HEK293T (cell line): ENCODE results near the gene FRMPD1.

Experiments used
- ARNT ChIP-seq: fragments of 450-650 bp; IDR thresholded peaks from 2 replicates; pipeline ENCODE4 v1.6.1; 2017; ENCODE audit warnings: mild to moderate bottlenecking
- BHLHE40 ChIP-seq: fragments of 450-650 bp; IDR thresholded peaks from 2 replicates; pipeline ENCODE4 v1.6.1; 2016; ENCODE audit warnings: mild to moderate bottlenecking, moderate library complexity, borderline replicate concordance
- CTBP1 ChIP-seq: fragments of 450-650 bp; IDR thresholded peaks from 2 replicates; pipeline ENCODE4 v1.6.1; 2016; ENCODE audit warnings: borderline replicate concordance
- FOXA1 ChIP-seq: fragments of 450-650 bp; IDR thresholded peaks from 2 replicates; pipeline ENCODE4 v1.6.1; 2016; ENCODE audit warnings: mild to moderate bottlenecking
- FOXM1 ChIP-seq: fragments of 450-650 bp; IDR thresholded peaks from 2 replicates; pipeline ENCODE4 v1.6.1; 2017; ENCODE audit warnings: mild to moderate bottlenecking, borderline replicate concordance
- HDGF ChIP-seq: fragments of 450-650 bp; IDR thresholded peaks from 2 replicates; pipeline ENCODE4 v1.6.1; 2017; ENCODE audit warnings: antibody characterized with exemption, borderline replicate concordance
- NFRKB ChIP-seq: fragments of 450-650 bp; IDR thresholded peaks from 2 replicates; pipeline ENCODE4 v1.6.1; 2016; ENCODE audit warnings: mild to moderate bottlenecking, moderate library complexity
- TARDBP ChIP-seq: fragments of 450-650 bp; IDR thresholded peaks from 2 replicates; pipeline ENCODE4 v1.6.1; 2016
- TF ChIP-seq, protein P1 (sequence below): fragments of 450-650 bp; IDR thresholded peaks from 2 replicates; pipeline ENCODE4 v1.6.1; 2016

GRCh38 chr9:37719526-37719925 lies 68.8 kb downstream of the FRMPD1 start:
- TF ChIP-seq TARDBP: no peak
- no peak for TF ChIP-seq FOXA1
- TF ChIP-seq NFRKB: no peak
- TF ChIP-seq, protein P1, sequence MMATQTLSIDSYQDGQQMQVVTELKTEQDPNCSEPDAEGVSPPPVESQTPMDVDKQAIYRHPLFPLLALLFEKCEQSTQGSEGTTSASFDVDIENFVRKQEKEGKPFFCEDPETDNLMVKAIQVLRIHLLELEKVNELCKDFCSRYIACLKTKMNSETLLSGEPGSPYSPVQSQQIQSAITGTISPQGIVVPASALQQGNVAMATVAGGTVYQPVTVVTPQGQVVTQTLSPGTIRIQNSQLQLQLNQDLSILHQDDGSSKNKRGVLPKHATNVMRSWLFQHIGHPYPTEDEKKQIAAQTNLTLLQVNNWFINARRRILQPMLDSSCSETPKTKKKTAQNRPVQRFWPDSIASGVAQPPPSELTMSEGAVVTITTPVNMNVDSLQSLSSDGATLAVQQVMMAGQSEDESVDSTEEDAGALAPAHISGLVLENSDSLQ: no peak
- no peak for TF ChIP-seq HDGF
- TF ChIP-seq ARNT: no peak
- TF ChIP-seq BHLHE40: no peak
- no peak for TF ChIP-seq CTBP1
- no peak for TF ChIP-seq FOXM1
